Measurements from ENCODE around the gene SRSF7. TPM values are rescaled to one million over a fixed set of nuclear protein-coding genes. Genes with fewer than 3 reads are reported as not detected.

SRSF7 gene
- total and polyA plus RNA-seq, 9 of the 15 experiments (the other 6 are each of a cell fraction or from before 2014, with no cell fraction given) = 219 to 726 (median 375) TPM

GRCh38 chr2:38719706-38720105 lies 31.5 kb downstream of the SRSF7 start:
- no peak for TF ChIP-seq THAP12 (CRISPR knock-in tag; IDR thresholded peaks at IDR 0.05)
- no peak for TF ChIP-seq CAMTA2 (CRISPR knock-in tag; conservative IDR thresholded peaks at IDR 0.05)
- TF ChIP-seq MBD1 (CRISPR knock-in tag; IDR thresholded peaks at IDR 0.05) = no peak
- no peak for TF ChIP-seq TCFL5 (CRISPR knock-in tag; conservative IDR thresholded peaks at IDR 0.05)
- no peak for TF ChIP-seq ZNF41 (CRISPR knock-in tag; conservative IDR thresholded peaks at IDR 0.05)
- TF ChIP-seq ETV5 (CRISPR knock-in tag; IDR thresholded peaks at IDR 0.05; ENCODE audit: low read depth) = no peak
- TF ChIP-seq NR2C2 (CRISPR knock-in tag; IDR thresholded peaks at IDR 0.05) = no peak
- no peak for TF ChIP-seq NR2C2 (tag; IDR thresholded peaks at IDR 0.05)
- POLR2A ChIA-PET = interaction anchor here (1.4 kb wide), 1 partner anchor 31 kb away, joined by 5 read pairs; the partner anchor contains the start of gene SRSF7
- no peaks in the 10 kb centered on the region for H3K9me3 ChIP-seq (replicated peaks; ENCODE audit: control insufficient read depth, insufficient read depth, low read depth, low read length)
- no peak overlapping the region for H3K27ac ChIP-seq (ENCODE audit: extremely low read depth, low read depth, low read length)
- 84% methylated on average over 11 of the region's 12 CpGs for WGBS (ENCODE audit: insufficient coverage, low coverage, missing lambda C conversion rate)
- H3K36me3 ChIP-seq (ENCODE audit: control insufficient read depth, insufficient read depth, low read length) = no peaks in the 10 kb centered on the region; the same call in 1 of the 3 replicates
- intact Hi-C loops (cut with micrococcal nuclease) = no loop called here
- FAIRE-seq (no peak), ATAC-seq (no peak), DNase-seq (ENCODE audit: extremely low read depth in 1 of 4, low spot score in 3 of 4) (no peak)
- H3K4me2 ChIP-seq (ENCODE audit: insufficient read depth, low read length) = no peak overlapping the region
- no peak overlapping the region for H2AFZ ChIP-seq (ENCODE audit: low read depth, low read length)
- in situ Hi-C loops (cut with MboI) = no loop called here
- H3K9ac ChIP-seq (ENCODE audit: insufficient read depth in 1 of 2, low read depth in 2 of 2, low read length in 2 of 2) = no peak overlapping the region
- H3K79me2 ChIP-seq (ENCODE audit: control insufficient read depth, insufficient read depth, low read length) = no peaks in the 10 kb centered on the region
- no peaks in the 10 kb centered on the region for H3K9me1 ChIP-seq (ENCODE audit: control insufficient read depth, insufficient read depth, low read length)
- H3K4me1 ChIP-seq (replicated peaks in 1 of 2; ENCODE audit: control insufficient read depth in 2 of 2, insufficient read depth in 2 of 2, low read length in 2 of 2) = no peaks in the 10 kb centered on the region; a peak in 2 of 5 replicates
- no TSS peak for BruUV-seq (replicated peaks)
- H3K4me3 ChIP-seq = no peak overlapping the region
- no peaks in the 10 kb centered on the region for H3K27me3 ChIP-seq (ENCODE audit: control insufficient read depth in 2 of 2, insufficient read depth in 2 of 2, low read length in 2 of 2)
- CTCF ChIA-PET (ENCODE audit: low intra/inter-chr PET ratio) = no interaction called here
- H4K20me1 ChIP-seq (replicated peaks; ENCODE audit: control insufficient read depth, insufficient read depth, low read length) = no peaks in the 10 kb centered on the region

Data from K562 (cell line).